GM18498 (cell line): ENCODE results near the gene C14orf132.

Source experiments
- ATAC-seq: cut with Tn5 transposase; IDR thresholded peaks from one replicate; pipeline ENCODE4 v1.9.1; 2021; ENCODE audit warnings: mild to moderate bottlenecking, moderate library complexity; ENCODE audit not compliant: unreplicated experiment

C14orf132 gene

GRCh38 chr14:96096639-96097610, 57.8 kb downstream of the C14orf132 start:
- no peak for ATAC-seq

- ATAC-seq: no peak
Observed at GRCh38 chr14:96097752-96098151, 58.6 kb downstream of the C14orf132 start.

DNA sequence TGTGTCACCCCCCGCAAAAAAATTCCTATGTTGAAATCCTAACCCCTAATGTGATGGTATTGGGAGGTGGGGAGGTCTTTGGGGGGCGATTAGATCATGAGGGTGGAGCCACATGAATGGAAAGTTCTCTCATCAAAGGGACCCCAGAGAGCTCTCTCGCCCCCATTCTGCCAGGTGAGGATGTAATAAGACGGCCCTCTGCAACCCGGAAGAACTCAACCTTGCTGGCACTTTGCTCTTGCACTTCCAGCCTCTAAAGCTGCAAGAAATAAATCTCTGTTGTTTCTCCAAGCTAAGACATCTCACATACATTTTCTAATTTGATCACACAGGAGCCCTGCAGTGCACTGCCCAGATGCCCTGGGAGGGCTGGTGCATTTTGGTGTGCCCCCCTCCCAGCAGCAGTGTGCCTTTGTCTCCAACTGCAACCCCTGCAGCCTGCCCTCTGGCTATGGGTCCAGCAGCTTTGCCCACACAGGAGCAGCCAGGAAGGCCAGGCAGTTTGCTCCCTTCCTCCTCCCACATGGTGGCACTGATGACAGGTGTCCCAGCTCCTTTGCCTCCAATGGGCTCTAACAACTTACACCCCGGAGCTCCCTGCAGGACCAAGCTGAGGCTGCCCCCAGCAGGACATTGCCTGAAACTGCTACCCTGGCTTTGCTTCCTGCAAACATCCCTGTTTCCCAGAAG, 59.3 kb downstream of the C14orf132 start:
- ATAC-seq: no peak

- ATAC-seq: no peak
Observed at GRCh38 chr14:96098999-96099335, 59.8 kb downstream of the C14orf132 start.

- no peak for ATAC-seq
Observed at GRCh38 chr14:96100161-96101064, 61.3 kb downstream of the C14orf132 start.

DNA sequence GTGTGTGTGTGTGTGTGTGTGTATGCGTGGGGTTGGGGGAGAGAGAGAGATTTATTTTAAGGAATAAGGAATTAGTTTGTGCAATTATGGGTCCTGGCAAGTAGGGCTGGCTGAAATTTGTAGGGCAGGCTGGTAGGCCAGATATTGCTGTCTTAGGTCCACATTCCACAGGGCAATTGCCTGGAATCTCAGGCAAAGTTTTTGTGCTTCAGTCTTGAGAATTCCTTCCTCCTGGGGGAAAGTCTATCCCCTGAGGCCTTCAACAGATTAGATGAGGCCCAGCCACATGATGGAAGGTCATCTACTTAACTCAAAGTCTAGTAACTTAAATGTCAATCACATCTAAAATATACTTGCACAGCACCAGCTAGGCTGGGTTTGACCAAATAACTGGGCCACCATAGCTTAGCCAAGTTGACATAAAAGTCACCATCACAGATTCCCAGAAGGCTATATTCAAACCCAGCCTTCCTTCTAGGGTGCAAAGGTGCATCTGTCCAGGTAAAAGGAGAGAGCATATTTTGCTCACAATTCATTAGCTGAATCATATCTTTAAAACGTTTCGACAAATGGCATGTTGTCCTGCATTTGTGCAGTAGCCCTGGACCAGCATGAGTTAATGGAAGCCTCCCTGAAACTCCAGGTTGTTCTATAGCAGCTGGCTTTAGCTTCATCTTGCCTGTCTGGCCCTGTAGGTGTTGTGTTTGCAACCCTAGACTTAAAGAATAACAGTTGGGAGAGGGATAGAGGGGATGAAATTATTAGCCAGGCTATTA, 63.1 kb downstream of the C14orf132 start:
- ATAC-seq: no peak

DNA sequence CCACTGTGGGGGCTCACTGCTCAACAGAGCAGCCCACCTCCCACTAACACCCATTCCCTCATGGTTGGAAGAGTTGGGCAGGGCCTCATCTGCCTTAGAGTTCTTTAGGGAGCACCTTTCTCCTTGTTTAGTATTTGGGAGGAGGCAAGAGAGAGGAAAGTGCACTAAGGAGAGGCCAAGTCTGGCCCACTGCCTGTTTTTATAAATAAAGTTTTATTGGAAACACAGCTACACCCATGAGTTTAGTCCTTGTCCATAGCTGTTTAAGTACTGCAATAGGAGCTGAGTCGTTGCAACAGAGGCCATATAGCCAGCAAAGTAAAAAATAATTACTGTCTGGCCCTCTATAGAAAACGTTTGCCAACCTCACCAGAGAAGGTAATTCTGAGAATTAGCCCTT, 63.9 kb downstream of the C14orf132 start:
- ATAC-seq: no peak

DNA sequence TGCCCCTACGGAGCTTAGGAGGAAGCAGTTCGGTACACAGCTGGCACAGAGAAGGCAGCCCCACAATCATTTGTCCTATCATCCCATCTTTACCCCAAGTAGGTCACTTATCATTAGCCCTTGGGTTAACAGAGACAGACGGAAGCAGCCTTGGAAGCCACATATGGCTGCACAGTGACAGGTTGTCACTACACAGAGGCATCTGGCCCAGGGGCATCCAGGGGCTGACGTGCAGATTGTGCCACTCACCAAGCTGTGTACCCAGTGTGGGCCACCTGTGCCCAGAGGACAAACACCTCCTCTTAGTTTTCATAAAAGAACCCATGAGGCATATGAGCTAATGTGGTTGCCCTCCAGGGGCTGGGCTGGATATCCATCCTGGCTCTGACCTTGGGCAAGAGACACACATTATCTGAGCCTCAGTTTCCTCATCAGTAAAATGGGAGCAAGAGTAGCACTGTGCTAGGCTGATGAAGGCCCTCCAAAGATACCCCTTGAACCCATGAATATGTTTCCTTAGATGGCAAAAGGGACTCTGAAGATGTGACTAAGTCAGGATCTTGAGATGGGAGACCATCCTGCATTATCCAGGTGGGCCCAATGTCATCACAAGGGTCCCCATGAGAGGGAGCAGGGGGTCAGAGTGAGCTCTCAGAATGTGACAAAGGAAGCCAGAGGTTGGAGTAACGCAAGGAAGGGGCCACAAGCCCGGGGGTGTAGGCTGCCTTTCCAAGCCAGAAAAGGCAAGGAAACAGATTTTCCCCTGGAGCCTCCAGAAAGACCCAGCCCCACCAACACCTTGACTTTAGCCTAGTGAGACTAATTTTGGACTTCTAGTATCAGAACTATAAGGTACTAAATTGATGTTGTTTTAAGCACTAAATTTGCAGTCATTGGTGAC, 64.6 kb downstream of the C14orf132 start:
- no peak for ATAC-seq

- no peak for ATAC-seq
Observed at GRCh38 chr14:96104469-96105057, 65.4 kb downstream of the C14orf132 start.

DNA sequence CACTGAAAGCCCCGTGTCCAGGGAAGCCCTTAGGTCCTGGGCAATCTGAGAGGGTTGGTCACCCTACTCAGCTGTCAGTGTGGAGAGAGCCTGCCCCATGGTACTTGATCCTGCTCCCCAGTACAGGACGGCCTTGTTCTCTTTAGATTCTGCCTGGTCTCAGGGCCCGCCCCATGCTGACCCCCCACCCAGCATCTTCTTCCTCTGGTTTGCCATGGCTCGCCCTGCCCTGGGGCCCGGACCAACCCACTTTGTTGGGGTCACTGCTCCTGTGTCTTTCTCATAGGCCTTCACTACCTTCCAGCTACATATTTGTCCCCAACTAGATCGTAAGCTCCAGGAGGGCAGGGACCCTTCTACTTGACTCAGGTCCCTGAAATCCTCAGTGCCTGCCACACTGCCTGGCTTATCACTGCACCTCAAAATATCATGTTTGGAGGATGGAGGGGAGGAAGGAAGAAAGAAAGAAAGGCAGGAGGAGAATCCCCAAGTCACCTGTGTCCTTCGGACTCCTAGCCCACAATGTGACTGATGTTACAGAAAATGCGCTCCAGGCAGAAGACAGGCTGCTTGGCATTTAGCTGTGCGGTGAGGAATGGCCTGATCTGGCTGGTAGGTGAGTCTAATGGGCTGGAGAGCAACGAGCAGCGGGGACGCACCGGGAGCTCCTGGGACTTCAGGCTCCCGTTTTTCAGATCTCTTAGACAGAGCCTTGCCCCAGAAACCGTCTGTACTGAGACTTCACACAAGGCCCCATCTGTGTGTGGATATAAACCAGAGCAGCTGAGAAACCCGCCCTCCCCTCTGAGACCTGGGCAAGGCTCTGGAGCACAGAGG, 66.1 kb downstream of the C14orf132 start:
- ATAC-seq: no peak

DNA sequence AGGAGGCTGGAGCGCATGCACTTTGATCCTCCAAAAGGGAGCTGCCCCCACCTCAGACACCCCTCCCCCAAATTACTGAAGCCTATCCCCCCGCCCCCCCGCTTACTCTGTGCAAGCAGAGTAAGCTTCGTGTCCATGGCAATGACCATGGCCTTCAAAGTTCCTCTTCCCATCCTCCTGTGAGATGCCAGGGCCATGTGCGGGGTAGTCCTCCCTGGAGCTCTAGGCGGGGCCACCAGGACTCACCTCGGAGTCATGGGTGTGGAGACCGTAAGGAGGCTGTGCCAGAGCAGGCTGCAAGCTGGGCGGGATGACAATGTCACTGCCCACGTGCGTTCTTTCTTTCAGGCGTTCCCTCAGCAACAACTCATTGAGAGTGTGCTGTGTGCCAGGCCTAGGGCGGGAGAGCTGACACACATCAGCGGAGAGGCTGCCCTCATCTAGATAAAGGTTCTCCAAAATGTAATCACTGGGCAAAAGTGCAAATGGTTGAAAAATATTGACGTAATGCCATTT, 66.8 kb downstream of the C14orf132 start:
- ATAC-seq: no peak

- ATAC-seq: no peak
Observed at GRCh38 chr14:96106891-96107290, 67.7 kb downstream of the C14orf132 start.

- ATAC-seq: no peak
Observed at GRCh38 chr14:96108061-96108795, 69.1 kb downstream of the C14orf132 start.

DNA sequence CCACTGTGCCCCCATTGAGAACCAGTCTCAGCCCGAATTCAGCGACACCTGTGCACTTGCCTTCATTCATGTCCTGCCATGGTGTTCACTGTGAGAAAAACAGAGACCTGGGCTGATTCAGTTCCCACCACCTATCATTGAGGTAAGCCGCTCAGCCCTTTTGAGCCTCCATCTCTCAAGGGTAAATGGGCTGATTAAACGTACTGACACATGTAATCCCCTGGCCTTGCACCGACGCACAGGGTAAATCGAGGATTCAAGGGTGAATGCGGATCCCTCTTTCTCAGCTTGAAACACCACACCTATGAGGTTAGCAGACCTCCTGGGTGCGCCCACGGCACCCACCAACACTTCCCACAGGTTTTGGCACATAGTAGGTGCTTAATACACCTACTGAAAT, 69.7 kb downstream of the C14orf132 start:
- ATAC-seq: no peak

DNA sequence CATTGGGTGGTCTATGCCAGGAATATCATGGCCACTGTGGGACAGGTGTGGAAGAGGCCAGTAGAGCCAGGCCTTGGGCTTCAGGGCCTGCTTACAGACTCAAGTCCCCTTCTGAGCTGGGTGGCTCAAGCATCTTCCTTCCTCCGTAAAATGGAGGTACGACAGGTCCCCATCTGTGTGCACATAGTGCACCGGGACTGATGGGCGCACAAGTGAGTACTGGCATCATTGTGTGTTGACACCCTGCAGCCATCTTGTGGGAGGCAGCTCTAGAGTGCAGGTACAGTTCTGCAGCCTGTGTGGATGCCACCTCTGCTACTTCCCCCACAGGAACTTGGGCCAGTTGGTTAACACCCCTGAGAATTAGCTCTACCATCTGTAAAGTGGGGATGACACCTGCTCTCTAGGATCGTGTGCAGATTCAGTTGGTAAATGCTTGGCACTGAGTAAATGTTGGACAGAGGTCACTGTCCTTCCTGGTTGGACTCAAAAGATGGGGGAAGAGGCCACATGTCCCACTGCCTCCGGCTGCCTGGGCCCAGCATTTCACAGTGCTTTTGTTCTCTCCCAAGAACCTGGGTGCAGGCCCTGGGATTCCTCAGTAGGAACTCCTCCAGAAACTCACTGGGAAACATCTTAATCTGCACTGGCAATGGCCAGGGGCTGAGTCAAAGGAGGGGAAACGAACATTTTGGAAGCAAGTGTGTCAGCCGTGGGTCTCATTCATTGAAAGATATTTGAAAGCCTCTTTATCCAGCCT, 70.6 kb downstream of the C14orf132 start:
- no peak for ATAC-seq

DNA sequence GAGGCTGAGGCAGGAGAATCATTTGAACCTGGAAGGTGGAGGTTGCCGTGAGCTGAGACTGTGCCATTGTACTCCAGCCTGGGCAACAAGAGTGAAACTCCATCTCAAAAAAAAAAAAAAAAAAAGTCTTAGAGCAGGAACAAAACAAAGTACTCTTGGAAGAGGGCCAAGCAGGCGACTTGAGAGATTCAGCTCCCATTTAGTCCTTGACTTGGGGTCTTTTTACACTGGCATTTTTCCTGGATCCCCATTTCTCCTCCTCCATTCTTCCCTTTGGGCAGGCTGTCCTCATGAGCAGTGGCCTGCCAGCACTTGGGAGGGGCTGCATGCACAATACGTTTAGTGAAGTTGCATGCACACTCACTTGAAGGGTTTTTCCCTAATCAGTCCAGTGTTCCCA, 72.9 kb downstream of the C14orf132 start:
- no peak for ATAC-seq
